GM18507 (cell line): ENCODE measurements around the gene TNFRSF13B.
"Not testable (repeated sequence)": the region's sequence is repeated elsewhere in the genome, so short reads cannot be mapped to it uniquely, and the experiment has no call there.

Experiments
- DNase-seq: peaks from one replicate; pipeline ENCODE4 v3.0.0; 2011; ENCODE audit warnings: low read depth; ENCODE audit not compliant: insufficient read length; ENCODE audit errors: extremely low spot score
- FAIRE-seq: peaks from 2 replicates; lab custom pipeline; 2011; peaks lifted over from hg19 to GRCh38; lab: Jason Lieb, UNC

The TNFRSF13B gene

GRCh38 chr17:16931318-16932060, 40.4 kb downstream of the TNFRSF13B start:
- FAIRE-seq (no peak), DNase-seq (no peak)

- no peak for DNase-seq
- FAIRE-seq: no peak
These were observed 41.2 kb downstream of the TNFRSF13B start for GRCh38 chr17:16930571-16931317.

- DNase-seq: no peak
- FAIRE-seq: no peak
These were observed 42.0 kb downstream of the TNFRSF13B start for GRCh38 chr17:16929757-16930520.

- FAIRE-seq: no peak
- DNase-seq: no peak
These were observed 42.8 kb downstream of the TNFRSF13B start for GRCh38 chr17:16929035-16929680.

- no peak for DNase-seq
These were observed 43.4 kb downstream of the TNFRSF13B start for GRCh38 chr17:16928406-16929034.

GRCh38 chr17:16927641-16928321, 44.1 kb downstream of the TNFRSF13B start:
- no peak for DNase-seq
- FAIRE-seq: no peak

More at GRCh38 chr17:16928406-16929034, 43.4 kb downstream of the TNFRSF13B start:
- no peak for FAIRE-seq

- no peak for FAIRE-seq
- no peak for DNase-seq
These were observed 45.1 kb downstream of the TNFRSF13B start for GRCh38 chr17:16926571-16927451.

GRCh38 chr17:16926061-16926511, 45.8 kb downstream of the TNFRSF13B start:
- no peak for FAIRE-seq
- DNase-seq: no peak

GRCh38 chr17:16925461-16926060, 46.4 kb downstream of the TNFRSF13B start:
- no peak for DNase-seq
- no peak for FAIRE-seq

GRCh38 chr17:16924696-16925440, 47.0 kb downstream of the TNFRSF13B start:
- FAIRE-seq (no peak), DNase-seq (no peak)

- no peak for DNase-seq
- no peak for FAIRE-seq
These were observed 47.8 kb downstream of the TNFRSF13B start for GRCh38 chr17:16923904-16924695.

GRCh38 chr17:16923097-16923903, 48.6 kb downstream of the TNFRSF13B start:
- no peak for FAIRE-seq

GRCh38 chr17:16922386-16923096, 49.4 kb downstream of the TNFRSF13B start:
- FAIRE-seq: peak; percentile 51

More at GRCh38 chr17:16923097-16923903, 48.6 kb downstream of the TNFRSF13B start:
- DNase-seq: no peak

GRCh38 chr17:16921451-16921850, 50.5 kb downstream of the TNFRSF13B start:
- FAIRE-seq: not testable (repeated sequence)

More at GRCh38 chr17:16922386-16923096, 49.4 kb downstream of the TNFRSF13B start:
- DNase-seq: no peak

More at GRCh38 chr17:16921451-16921850, 50.5 kb downstream of the TNFRSF13B start:
- DNase-seq: not testable (repeated sequence)
